K562 (cell line): ENCODE data around the gene EWSR1. TPM values are rescaled to one million over a fixed set of nuclear protein-coding genes. Genes with fewer than 3 reads are reported as not detected.
A peak's percentile ranks its signal among the peaks of the same experiment; 100 is the strongest.

Source experiments
- ATAC-seq: fragments of 200-7000 bp; cut with Tn5 transposase; 3 replicates; pipeline ENCODE4 v1.9.1; 2020; ENCODE audit warnings: moderate library complexity
- BruUV-seq: library from RNA; stranded (reverse); fragments of 400-500 nt; replicated peaks from 2 replicates; lab custom pipeline; 2021; lab: Mats Ljungman, UMichigan
- CTCF ChIA-PET: fragments of 300-600 bp; formaldehyde crosslinking; extraction: SDS; loops from one replicate; lab custom pipeline; 2021; ENCODE audit warnings: low intra/inter-chr PET ratio; lab: Yijun Ruan, JAX
- POLR2A ChIA-PET: fragments of 300-600, 350-650 bp; sonication (Branson Sonifier 250); formaldehyde crosslinking; extraction: SDS; loops from one replicate; lab custom pipeline; 2021; ENCODE audit warnings: antibody characterized with exemption, inconsistent platforms; lab: Yijun Ruan, JAX
- DNase-seq, 4 experiments: peaks; one replicate each; pipeline versions ENCODE4 v3.0.0 to v3.0.0-alpha.2; 2011 to 2018; ENCODE audit warnings: low spot score in 3 of 4, mixed read lengths in 3 of 4; ENCODE audit errors: extremely low read depth in 1 of 4
- FAIRE-seq: peaks from 2 replicates; lab custom pipeline; 2011; peaks lifted over from hg19 to GRCh38; lab: Jason Lieb, UNC
- H2AFZ ChIP-seq: 2 replicates; pipeline ENCODE4 v1.6.0; 2011; ENCODE audit warnings: low read depth, low read length, control low read depth, inconsistent platforms
- H3K27ac ChIP-seq: fragments of 200-600 bp; 3 replicates; pipeline ENCODE4 v1.8.0; 2011; ENCODE audit warnings: low read depth, mild to moderate bottlenecking, control low read depth, inconsistent platforms, low read length, moderate library complexity, mixed read lengths; ENCODE audit errors: extremely low read depth
- H3K27me3 ChIP-seq, 2 experiments: fragments of 300-600 bp in 1 of 2; 2 replicates in 1 of 2; 3 replicates in 1 of 2; pipeline versions ENCODE4 v1.6.0 to v1.8.0; 2011; ENCODE audit warnings: inconsistent platforms in 2 of 2, low read length in 2 of 2, mild to moderate bottlenecking in 1 of 2, mixed read lengths in 1 of 2, moderate library complexity in 1 of 2; ENCODE audit not compliant: control insufficient read depth in 2 of 2, insufficient read depth in 2 of 2
- H3K36me3 ChIP-seq: fragments of 300-600 bp; 3 replicates; pipeline ENCODE4 v1.8.0; 2011; ENCODE audit warnings: mild to moderate bottlenecking, low read length, inconsistent platforms; ENCODE audit not compliant: control insufficient read depth, insufficient read depth
- H3K4me1 ChIP-seq, 2 experiments: fragments of 200-600 bp in 1 of 2; replicated peaks in 1 of 2; 2 replicates in 1 of 2; 3 replicates in 1 of 2; pipeline versions ENCODE4 v1.5.1 to v1.8.0; 2011; ENCODE audit warnings: inconsistent platforms in 2 of 2, low read length in 2 of 2, mild to moderate bottlenecking in 1 of 2, mixed read lengths in 1 of 2, moderate library complexity in 1 of 2; ENCODE audit not compliant: control insufficient read depth in 2 of 2, insufficient read depth in 2 of 2
- H3K4me2 ChIP-seq: 2 replicates; pipeline ENCODE4 v1.6.1; 2011; ENCODE audit warnings: low read length, control low read depth, inconsistent platforms, mixed read lengths; ENCODE audit not compliant: insufficient read depth
- H3K4me3 ChIP-seq: fragments of 200-600 bp; sonication (generic), shearing (Covaris generic); 2 replicates; pipeline ENCODE4 v1.5.1; 2016; ENCODE audit warnings: control low read depth, inconsistent platforms
- H3K79me2 ChIP-seq: fragments of 200-600 bp; 3 replicates; pipeline ENCODE4 v1.8.0; 2011; ENCODE audit warnings: low read length, inconsistent platforms; ENCODE audit not compliant: control insufficient read depth, insufficient read depth
- H3K9ac ChIP-seq, 2 experiments: 2 replicates each; pipeline versions ENCODE4 v1.6.0 to v1.6.1; 2011; ENCODE audit warnings: low read depth in 2 of 2, low read length in 2 of 2, control low read depth in 1 of 2, inconsistent platforms in 1 of 2, mild to moderate bottlenecking in 1 of 2, mixed read lengths in 1 of 2; ENCODE audit not compliant: insufficient read depth in 1 of 2
- H3K9me1 ChIP-seq: one replicate; pipeline ENCODE4 v1.6.0; 2011; ENCODE audit warnings: inconsistent platforms, mild to moderate bottlenecking, low read length, moderate library complexity; ENCODE audit not compliant: control insufficient read depth, insufficient read depth
- H3K9me3 ChIP-seq: replicated peaks from 2 replicates; pipeline ENCODE4 v1.5.1; 2011; ENCODE audit warnings: low read depth, low read length, inconsistent platforms; ENCODE audit not compliant: control insufficient read depth, insufficient read depth
- H4K20me1 ChIP-seq: replicated peaks from 2 replicates; pipeline ENCODE4 v1.6.1; 2011; ENCODE audit warnings: low read length, inconsistent platforms, mixed read lengths; ENCODE audit not compliant: control insufficient read depth, insufficient read depth
- COPS2 ChIP-seq: fragments of 450-650 bp; conservative IDR thresholded peaks from 2 replicates; pipeline ENCODE4 v1.6.1; 2016; ENCODE audit warnings: mild to moderate bottlenecking, moderate library complexity
- ETV6 ChIP-seq, 3 experiments: fragments of 150-350 bp in 1 of 3; sonication (generic) in 1 of 3; formaldehyde crosslinking in 1 of 3; IDR thresholded peaks; 2 replicates each; pipeline versions ENCODE4 v1.6.1 to v1.8.0; 2014 to 2022; ENCODE audit warnings: borderline replicate concordance in 2 of 3, low read depth in 2 of 3, antibody characterized with exemption in 1 of 3, low read length in 1 of 3, mild to moderate bottlenecking in 1 of 3, missing genetic modification reagents in 1 of 3
- POLR2G ChIP-seq: fragments of 200-400 bp; formaldehyde crosslinking; IDR thresholded peaks from 2 replicates; pipeline ENCODE4 v1.6.1; 2017; ENCODE audit warnings: low read depth, mild to moderate bottlenecking, antibody characterized with exemption, low read length, moderate library complexity
- SMAD4 ChIP-seq: fragments of 250-450 bp; sonication (Bioruptor Pico); conservative IDR thresholded peaks from 2 replicates; pipeline ENCODE4 v1.8.0; 2021; ENCODE audit warnings: inconsistent platforms, mild to moderate bottlenecking, moderate library complexity
- WHSC1 ChIP-seq: IDR thresholded peaks from one replicate; pipeline ENCODE4 v1.6.1; 2012; ENCODE audit warnings: low read length, control low read depth, inconsistent platforms
- WGBS: fragments of 100-300 bp; shearing (Covaris generic); methylation state at CpG from one replicate; pipeline ENCODE4 v1.1.6; 2016; ENCODE audit warnings: low coverage, mixed read lengths; ENCODE audit not compliant: insufficient coverage; ENCODE audit errors: missing lambda C conversion rate; 5-methylcytosine and 5-hydroxymethylcytosine counted together
- in situ Hi-C: fragments of 300-500 bp; cut with MboI; formaldehyde crosslinking; loops from 4 replicates; pipeline ENCODE4 v1.15.0; 2018; ENCODE audit warnings: inconsistent platforms, mixed read lengths
- intact Hi-C: fragments of 100-400 bp; cut with micrococcal nuclease; formaldehyde crosslinking; loops from 2 replicates; pipeline ENCODE4 v1.14.2; 2022
- polyA plus RNA-seq, 8 experiments: library from polyadenylated mRNA; depleted of rRNA in 4 of 8; stranded (reverse) in 5 of 8; unstranded in 3 of 8; fragments of >200 nt; fragmentation: Nextera tagmentation in 2 of 8; fragmentation: Illumina TruSeq in 1 of 8; extraction: Ambion mirVana in 2 of 8; extraction: Trizol in 1 of 8; gene quantifications; 2 replicates each; pipeline versions ENCODE4 v1.2.1 to v1.2.3, GENCODE V29; 2011 to 2014; ENCODE audit warnings: inconsistent platforms in 1 of 8, missing spikeins in 1 of 8
- total RNA-seq, 7 experiments: library from RNA; depleted of rRNA in 6 of 7; stranded (reverse); fragments of >200 nt in 6 of 7; fragmentation: Illumina TruSeq in 2 of 7; extraction: Trizol in 2 of 7; gene quantifications; 2 replicates each; pipeline versions ENCODE4 v1.2.1 to v1.2.3, GENCODE V29; 2011 to 2021; ENCODE audit warnings: low replicate concordance in 1 of 7

Gene EWSR1
- total and polyA plus RNA-seq, 9 of the 15 experiments (the other 6 are each of a cell fraction or from before 2014, with no cell fraction given), result 83.3 to 450 (median 239) TPM

- Histone ChIP-seq H3K36me3 (no peaks in the 10 kb centered on the region), H2AFZ (no peak overlapping the region), H3K27ac (no peak overlapping the region), H3K27me3 (no peaks in the 10 kb centered on the region), H3K9ac (peak overlapping the region in 1 of 2 experiments; percentile 68; a peak in 2 of 4 replicates), H3K4me3 (no peak overlapping the region), H4K20me1 (no peaks in the 10 kb centered on the region), H3K79me2 (no peaks in the 10 kb centered on the region), H3K9me1 (no peaks in the 10 kb centered on the region), H3K9me3 (no peaks in the 10 kb centered on the region), H3K4me2 (no peak overlapping the region), H3K4me1 (peaks cover 0 to 12% of the 10 kb centered on the region in 2 experiments; a peak in 2 of 5 replicates)
- no peak for TF ChIP-seq SMAD4
- TF ChIP-seq ETV6 (IDR thresholded peaks at IDR 0.05; ENCODE audit: borderline replicate concordance in 1 of 2, low read depth in 2 of 2, low read length in 1 of 2), result no peak
- TF ChIP-seq ETV6 (CRISPR knock-in tag; IDR thresholded peaks at IDR 0.05; ENCODE audit: borderline replicate concordance), result no peak
- TF ChIP-seq WHSC1, result no peak
- TF ChIP-seq COPS2, result no peak
- 0 out of 2 replicates have a peak, but pooled peaks have one; percentile 1 for TF ChIP-seq POLR2G
- no peak for ATAC-seq
- WGBS, result 37% methylated on average over 4 of the region's 11 CpGs
- ChIA-PET CTCF (interaction anchor here (0.7 kb wide), 1 partner anchor 68 kb away, joined by 3 read pairs; no protein-coding TSS in a partner anchor), POLR2A (interaction anchor here (0.6 to 1.6 kb wide), 3 partner anchors 9 to 525 kb away, joined by 3 to 4 read pairs (median 4); no protein-coding TSS in a partner anchor)
- in situ Hi-C loops, result no loop called here
- intact Hi-C loops, result no loop called here
- no peak for DNase-seq
- no peak for FAIRE-seq
- BruUV-seq, result no TSS peak
Observed at GRCh38 chr22:29226351-29226981, 41.6 kb upstream of the EWSR1 start.
